GM12892 (cell line): ENCODE data around the gene PVALB.

ENCODE experiments used
- POLR2A ChIP-seq: IDR thresholded peaks from 2 replicates; pipeline ENCODE4 v1.6.1; 2011; ENCODE audit warnings: low read depth, low read length, control low read depth
- POLR2AphosphoS5 ChIP-seq: IDR thresholded peaks from 2 replicates; pipeline ENCODE4 v1.6.1; 2011; ENCODE audit warnings: low read depth, low read length, control low read depth
- TAF1 ChIP-seq: IDR thresholded peaks from 2 replicates; pipeline ENCODE4 v1.6.1; 2011; ENCODE audit warnings: low read depth, mild to moderate bottlenecking, control low read depth, low read length, borderline replicate concordance

GRCh38 chr22:36776722-36777121 is 40.1 kb downstream of the PVALB start:
- TF ChIP-seq POLR2A, result no peak
- TF ChIP-seq TAF1, result no peak
- no peak for TF ChIP-seq POLR2AphosphoS5
